Activated naive CD8-positive, alpha-beta T cell treated with anti-CD3 and anti-CD28 coated beads, Interleukin-2, amount 10 ng/mL, durations not matched to agents 7 days and 5 days (primary cell): ENCODE measurements around the gene GCHFR. TPM values are rescaled to one million over a fixed set of nuclear protein-coding genes. Genes with fewer than 3 reads are reported as not detected.

ENCODE experiments used
- ATAC-seq: fragments of 150-1000 bp; cut with Tn5 transposase; one replicate; pipeline ENCODE4 v1.10.0; 2021; ENCODE audit warnings: low read depth, moderate library complexity
- POLR2A ChIA-PET: fragments of 350-600 bp; sonication (Branson Sonifier 250); formaldehyde crosslinking; loops from one replicate; lab custom pipeline; 2021; ENCODE audit warnings: antibody characterized with exemption; lab: Charles Lee
- DNase-seq: peaks from one replicate; pipeline ENCODE4 v3.0.0; 2021
- H3K27ac Mint-ChIP-seq: one replicate; pipeline ENCODE4 v1.8.0; 2022; ENCODE audit warnings: mild to moderate bottlenecking, mixed read lengths
- H3K27me3 Mint-ChIP-seq: one replicate; pipeline ENCODE4 v1.8.0; 2022; ENCODE audit warnings: mild to moderate bottlenecking, moderate library complexity, mixed read lengths
- H3K36me3 Mint-ChIP-seq: one replicate; pipeline ENCODE4 v1.8.0; 2021; ENCODE audit warnings: mild to moderate bottlenecking, mixed read lengths
- H3K4me1 Mint-ChIP-seq: one replicate; pipeline ENCODE4 v1.8.0; 2021; ENCODE audit warnings: mixed read lengths
- H3K4me3 Mint-ChIP-seq: one replicate; pipeline ENCODE4 v1.8.0; 2022; ENCODE audit warnings: mild to moderate bottlenecking, moderate library complexity, mixed read lengths
- H3K9me3 Mint-ChIP-seq: one replicate; pipeline ENCODE4 v1.8.0; 2021; ENCODE audit warnings: mixed read lengths
- total RNA-seq, 2 experiments: library from RNA; stranded (reverse); gene quantifications; one replicate each; pipeline ENCODE4 v1.2.3, GENCODE V29; 2021

Gene GCHFR
- total RNA-seq, 2 experiments from 2014 or later = 58.2 to 61.5 TPM

DNA sequence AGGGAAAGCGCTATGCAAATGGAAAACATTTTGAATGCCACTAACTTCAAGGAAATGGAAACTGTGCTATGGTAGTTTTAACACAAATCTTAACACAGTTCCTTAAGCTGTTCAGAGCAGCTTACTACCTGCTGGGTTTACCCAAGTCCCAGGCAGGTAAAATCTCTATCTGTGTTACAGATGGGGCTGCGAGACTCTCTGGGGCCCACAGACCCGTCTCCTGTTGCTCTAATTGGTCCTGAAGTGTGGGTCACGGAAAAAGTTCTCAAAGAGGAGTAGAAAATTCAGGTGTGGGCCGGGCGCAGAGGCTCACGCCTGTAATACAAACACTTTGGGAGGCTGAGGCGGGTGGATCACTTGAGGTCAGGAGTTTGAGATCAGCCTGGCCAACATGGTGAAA lies 26.1 kb downstream of the GCHFR start:
- Mint-ChIP-seq H3K36me3 (peaks cover 6% of the 10 kb centered on the region), H3K4me3 (no peak overlapping the region), H3K27me3 (no peaks in the 10 kb centered on the region), H3K4me1 (peaks cover 23% of the 10 kb centered on the region), H3K27ac (no peak overlapping the region), H3K9me3 (no peaks in the 10 kb centered on the region)
- POLR2A ChIA-PET = interaction anchor here (0.6 to 0.7 kb wide), 4 partner anchors 16 to 87 kb away, joined by 3 to 6 read pairs (median 4); no protein-coding TSS in a partner anchor
- ATAC-seq = no peak
- DNase-seq = no peak

DNA sequence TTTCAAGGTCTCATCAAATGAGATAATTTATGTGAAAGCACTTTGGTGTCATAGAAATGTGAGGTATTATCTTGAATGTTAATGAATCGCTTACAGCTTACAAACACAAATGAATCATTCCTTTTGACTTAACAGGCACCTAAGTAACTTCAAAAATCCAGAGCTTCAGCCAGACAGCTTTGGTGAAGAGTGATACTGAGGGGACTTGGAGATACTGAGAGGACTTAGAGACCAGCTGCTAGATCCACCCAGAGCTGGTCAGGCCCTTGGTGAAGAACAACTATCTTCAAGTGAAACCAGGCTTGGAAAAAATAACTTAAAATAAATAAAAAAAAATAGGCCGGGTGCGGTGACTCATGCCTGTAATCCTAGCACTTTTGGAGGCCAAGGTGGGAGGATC lies 26.9 kb downstream of the GCHFR start:
- DNase-seq = no peak
- peaks cover 6% of the 10 kb centered on the region for H3K36me3 Mint-ChIP-seq
- no peak overlapping the region for H3K4me3 Mint-ChIP-seq
- H3K9me3 Mint-ChIP-seq = no peaks in the 10 kb centered on the region
- no peak overlapping the region for H3K27ac Mint-ChIP-seq
- peaks cover 23% of the 10 kb centered on the region for H3K4me1 Mint-ChIP-seq
- ATAC-seq = no peak
- POLR2A ChIA-PET = no interaction called here
- no peaks in the 10 kb centered on the region for H3K27me3 Mint-ChIP-seq

DNA sequence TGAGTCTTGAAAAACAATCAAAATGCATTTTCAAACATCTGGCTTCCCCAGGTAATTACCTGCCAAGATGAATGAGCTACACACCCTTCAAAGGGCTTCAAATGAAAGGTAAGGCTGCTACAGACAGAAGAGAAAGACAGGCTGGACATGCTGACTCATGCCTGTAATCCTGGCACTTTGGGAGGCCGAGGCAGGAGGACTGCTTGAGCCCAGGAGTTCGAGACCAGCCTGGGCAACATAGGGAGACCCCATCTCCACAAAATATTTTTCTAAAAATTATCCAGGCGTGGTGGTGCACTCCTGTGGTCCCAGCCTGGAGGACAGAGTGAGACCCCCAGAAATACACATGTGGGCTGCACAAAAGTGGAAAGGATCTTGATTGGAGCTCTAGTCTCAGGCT lies 28.5 kb downstream of the GCHFR start:
- Mint-ChIP-seq H3K4me1 (peaks cover 14% of the 10 kb centered on the region), H3K4me3 (no peak overlapping the region), H3K27ac (no peak overlapping the region), H3K36me3 (peaks cover 6% of the 10 kb centered on the region), H3K9me3 (no peaks in the 10 kb centered on the region), H3K27me3 (no peaks in the 10 kb centered on the region)
- POLR2A ChIA-PET = interaction anchor here (0.6 to 0.7 kb wide), 2 partner anchors 18 to 307 kb away, joined by 3 read pairs; no protein-coding TSS in a partner anchor
- ATAC-seq = no peak
- DNase-seq = no peak

- DNase-seq (no peak), ATAC-seq (no peak)
- H3K36me3 Mint-ChIP-seq = peaks cover 12% of the 10 kb centered on the region
- no peak overlapping the region for H3K4me3 Mint-ChIP-seq
- H3K4me1 Mint-ChIP-seq = peaks cover 6% of the 10 kb centered on the region
- H3K9me3 Mint-ChIP-seq = no peaks in the 10 kb centered on the region
- POLR2A ChIA-PET = no interaction called here
- H3K27ac Mint-ChIP-seq = no peak overlapping the region
- no peaks in the 10 kb centered on the region for H3K27me3 Mint-ChIP-seq
These were observed 29.5 kb downstream of the GCHFR start for GRCh38 chr15:40793216-40793989.

DNA sequence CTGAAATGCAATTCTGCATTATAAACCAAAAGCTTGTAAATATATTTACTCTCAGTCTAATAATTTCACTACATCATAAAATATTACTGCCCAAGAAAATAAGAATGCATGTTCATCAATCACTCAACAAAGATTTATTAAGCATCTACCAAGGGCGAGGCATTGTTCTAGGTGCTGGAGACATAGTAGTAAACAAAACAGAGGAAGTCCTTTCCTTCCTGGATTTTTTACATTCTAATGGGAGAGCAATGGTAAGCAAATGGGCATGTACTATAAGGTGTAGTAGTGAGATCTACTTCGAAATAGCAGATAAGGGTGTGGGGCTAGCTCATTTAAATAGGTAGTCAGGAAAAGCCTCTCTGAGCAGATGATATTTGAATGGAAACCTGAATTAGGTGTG lies 32.2 kb downstream of the GCHFR start:
- DNase-seq = no peak
- Mint-ChIP-seq H3K4me3 (no peak overlapping the region), H3K4me1 (peaks cover under 1% of the 10 kb centered on the region), H3K9me3 (no peaks in the 10 kb centered on the region), H3K27me3 (no peaks in the 10 kb centered on the region), H3K27ac (no peak overlapping the region), H3K36me3 (peaks cover 13% of the 10 kb centered on the region)
- no peak for ATAC-seq
- POLR2A ChIA-PET = interaction anchor here (1.4 kb wide), 1 partner anchor 11 kb away, joined by 5 read pairs; the partner anchor contains the start of genes DNAJC17 and ZFYVE19

GRCh38 chr15:40796512-40796911 lies 32.6 kb downstream of the GCHFR start:
- Mint-ChIP-seq H3K4me3 (no peak overlapping the region), H3K36me3 (peaks cover 16% of the 10 kb centered on the region), H3K4me1 (peaks cover 3% of the 10 kb centered on the region), H3K27ac (no peak overlapping the region), H3K9me3 (no peaks in the 10 kb centered on the region), H3K27me3 (no peaks in the 10 kb centered on the region)
- DNase-seq (no peak), ATAC-seq (no peak)
- POLR2A ChIA-PET = interaction anchor here (1.4 kb wide), 1 partner anchor 10 kb away, joined by 5 read pairs; the partner anchor contains the start of genes DNAJC17 and ZFYVE19

GRCh38 chr15:40799523-40799922 lies 35.7 kb downstream of the GCHFR start:
- H3K27ac Mint-ChIP-seq = no peak overlapping the region
- POLR2A ChIA-PET = interaction anchor here (0.6 kb wide), 1 partner anchor 8 kb away, joined by 3 read pairs; the partner anchor contains the start of genes DNAJC17 and ZFYVE19
- H3K36me3 Mint-ChIP-seq = peaks cover 17% of the 10 kb centered on the region
- no peaks in the 10 kb centered on the region for H3K27me3 Mint-ChIP-seq
- peaks cover 8% of the 10 kb centered on the region for H3K4me1 Mint-ChIP-seq
- H3K9me3 Mint-ChIP-seq = no peaks in the 10 kb centered on the region
- ATAC-seq (no peak), DNase-seq (no peak)
- H3K4me3 Mint-ChIP-seq = no peak overlapping the region

GRCh38 chr15:40803076-40803475 lies 39.2 kb downstream of the GCHFR start:
- Mint-ChIP-seq H3K4me3 (no peak overlapping the region), H3K9me3 (no peaks in the 10 kb centered on the region), H3K4me1 (peaks cover 15% of the 10 kb centered on the region), H3K27ac (no peak overlapping the region), H3K27me3 (no peaks in the 10 kb centered on the region), H3K36me3 (peaks cover 16% of the 10 kb centered on the region)
- DNase-seq (no peak), ATAC-seq (no peak)
- POLR2A ChIA-PET = no interaction called here

- Mint-ChIP-seq H3K9me3 (no peaks in the 10 kb centered on the region), H3K4me3 (no peak overlapping the region), H3K4me1 (peaks cover 21% of the 10 kb centered on the region), H3K27ac (no peak overlapping the region), H3K27me3 (no peaks in the 10 kb centered on the region), H3K36me3 (peaks cover 11% of the 10 kb centered on the region)
- no peak for ATAC-seq
- POLR2A ChIA-PET = interaction anchor here (0.6 kb wide), 1 partner anchor 104 kb away, joined by 6 read pairs; no protein-coding TSS in a partner anchor
- no peak for DNase-seq
These were observed 39.8 kb downstream of the GCHFR start for GRCh38 chr15:40803688-40804087.

DNA sequence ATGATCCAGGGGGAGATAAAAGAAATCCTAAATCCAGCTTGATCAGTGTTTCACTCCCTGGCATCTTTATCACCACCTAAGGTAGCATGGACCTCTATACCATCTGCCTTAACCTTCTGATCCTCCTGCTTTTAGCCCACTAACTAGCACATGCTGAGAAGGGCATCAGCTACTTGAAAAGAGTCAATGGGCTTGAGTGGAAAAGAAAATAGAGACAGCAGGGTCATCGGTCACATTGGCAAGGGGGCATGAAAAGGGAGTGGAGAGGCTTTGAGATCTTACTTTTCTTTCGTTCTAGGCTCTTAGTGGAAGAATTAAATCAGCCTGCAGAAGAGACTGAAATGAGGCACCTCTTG lies 42.8 kb downstream of the GCHFR start:
- H3K4me3 Mint-ChIP-seq = peak overlapping the region; percentile 97
- DNase-seq = no peak
- no peak for ATAC-seq
- no peaks in the 10 kb centered on the region for H3K9me3 Mint-ChIP-seq
- H3K27me3 Mint-ChIP-seq = no peaks in the 10 kb centered on the region
- H3K27ac Mint-ChIP-seq = peak overlapping the region; percentile 99
- H3K4me1 Mint-ChIP-seq = peaks cover 20% of the 10 kb centered on the region
- peaks cover 8% of the 10 kb centered on the region for H3K36me3 Mint-ChIP-seq
- POLR2A ChIA-PET = interaction anchor here (0.6 to 1.4 kb wide), 13 partner anchors 7 to 302 kb away, joined by 3 to 9 read pairs (median 3); partner anchors contain the start of genes CHAC1, RAD51 and RPUSD2

DNA sequence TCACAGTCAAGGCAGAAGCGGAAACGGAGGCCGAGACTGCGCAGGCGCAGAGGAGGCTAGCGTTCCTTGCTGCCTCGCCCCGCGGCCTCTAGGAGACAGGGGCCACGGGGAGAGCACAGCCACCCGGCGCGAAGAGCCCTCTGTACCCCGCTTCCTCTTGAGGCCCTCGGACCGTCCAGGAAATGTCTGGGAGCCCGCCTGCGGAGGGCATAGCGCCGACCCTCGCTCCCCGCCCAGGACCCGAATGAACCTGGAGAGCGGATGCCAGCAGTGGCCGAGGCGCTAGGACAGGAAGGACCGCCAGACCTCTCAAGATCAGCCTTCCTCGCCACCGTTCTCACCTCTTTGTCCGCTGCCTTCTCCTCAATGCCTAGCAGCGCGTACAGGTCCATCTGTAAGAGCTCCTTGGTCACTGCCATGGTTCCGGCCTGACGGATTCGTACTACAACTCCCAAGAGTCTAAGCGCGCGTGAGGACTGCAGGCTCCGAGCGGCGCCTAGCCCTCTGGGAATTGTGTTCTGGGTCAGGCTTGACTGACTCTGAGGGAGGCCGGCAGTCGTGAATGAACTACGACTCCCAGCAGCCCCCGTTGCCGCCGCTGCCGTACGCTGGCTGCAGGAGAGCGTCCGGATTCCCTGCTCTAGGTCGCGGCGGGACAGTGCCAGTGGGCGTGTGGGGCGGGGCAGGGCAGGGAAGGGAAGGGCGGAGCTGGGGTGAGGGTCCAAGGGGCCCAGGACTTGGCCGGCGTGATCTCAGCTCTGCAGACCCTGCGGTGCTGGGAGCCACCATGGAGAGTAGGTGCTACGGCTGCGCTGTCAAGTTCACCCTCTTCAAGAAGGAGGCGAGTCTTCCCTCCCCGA lies 43.4 kb downstream of the GCHFR start, which contains the start of the genes DNAJC17 and ZFYVE19:
Gene DNAJC17, minus strand, starts transcription at position 446 of the 860 bp plus-strand sequence. Its CDS starts 27 bp downstream, at position 419.
Gene ZFYVE19, plus strand, starts transcription at position 62 of the 860 bp plus-strand sequence. Its CDS starts 501 bp downstream, at position 563.
- POLR2A ChIA-PET = interaction anchor here (0.8 to 1.4 kb wide), 10 partner anchors 8 to 146 kb away, joined by 3 to 9 read pairs (median 3); partner anchors contain the start of genes CHAC1 and RAD51
- ATAC-seq (peak; percentile 98), DNase-seq (peak; percentile 95)
- Mint-ChIP-seq H3K27me3 (no peaks in the 10 kb centered on the region), H3K9me3 (no peaks in the 10 kb centered on the region), H3K27ac (peak within 1 kb of the TSS; percentile 99), H3K4me1 (peaks cover 18% of the 10 kb centered on the region), H3K4me3 (peak within 1 kb of the TSS; percentile 97), H3K36me3 (peaks cover 5% of the 10 kb centered on the region)

DNA sequence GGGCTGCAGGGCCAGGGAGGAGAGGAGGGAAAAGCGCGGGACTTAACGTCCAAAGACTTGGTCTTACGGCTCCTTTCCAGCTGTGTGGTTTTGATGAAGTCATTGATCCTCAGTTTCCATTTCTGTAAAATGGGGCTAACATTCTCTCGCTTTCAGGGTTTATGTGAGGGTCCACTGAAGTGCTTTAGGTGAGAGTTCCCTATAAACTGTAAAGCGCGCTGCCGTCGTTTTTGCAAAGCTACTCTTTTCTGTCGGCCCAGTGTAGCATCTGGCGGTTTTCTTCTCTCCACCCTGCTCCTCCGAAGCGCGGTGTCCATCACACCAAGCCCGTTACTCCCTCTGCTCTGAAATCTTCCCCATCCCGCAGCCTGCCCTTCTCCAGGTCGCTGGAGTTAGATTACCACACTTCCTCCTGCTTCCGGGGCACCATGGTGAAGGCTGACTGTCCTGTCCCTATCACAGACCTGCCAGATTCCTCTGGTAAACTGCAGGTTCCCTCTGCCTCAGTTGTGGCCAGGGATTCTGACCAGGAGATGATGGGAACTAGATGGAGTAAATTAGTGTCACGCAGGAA lies 44.1 kb downstream of the GCHFR start:
- DNase-seq = no peak
- H3K36me3 Mint-ChIP-seq = peaks cover 5% of the 10 kb centered on the region
- H3K27me3 Mint-ChIP-seq = no peaks in the 10 kb centered on the region
- peaks cover 18% of the 10 kb centered on the region for H3K4me1 Mint-ChIP-seq
- H3K27ac Mint-ChIP-seq = peak overlapping the region; percentile 99
- POLR2A ChIA-PET = interaction anchor here (0.7 to 1.2 kb wide), 5 partner anchors 9 to 145 kb away, joined by 3 to 4 read pairs (median 3); partner anchors contain the start of gene CHAC1
- peak overlapping the region; percentile 97 for H3K4me3 Mint-ChIP-seq
- ATAC-seq = no peak
- no peaks in the 10 kb centered on the region for H3K9me3 Mint-ChIP-seq
